Activated B cell treated with CpG ODN at 0.5 μM for 24 hours (primary cell): ENCODE measurements around the gene MEF2B. TPM values are rescaled to one million over a fixed set of nuclear protein-coding genes. Genes with fewer than 3 reads are reported as not detected.

Experiments used
- ATAC-seq: fragments of 200-7000 bp; cut with Tn5 transposase; one replicate; pipeline ENCODE4 v1.10.0; 2021; ENCODE audit warnings: low read depth, mild to moderate bottlenecking, moderate library complexity
- CTCF ChIA-PET: fragments of 350-600 bp; sonication (Branson Sonifier 250); formaldehyde crosslinking; loops from one replicate; lab custom pipeline; 2021; ENCODE audit warnings: antibody characterized with exemption; lab: Charles Lee
- POLR2A ChIA-PET: fragments of 350-600 bp; sonication (Branson Sonifier 250); formaldehyde crosslinking; loops from one replicate; lab custom pipeline; 2021; ENCODE audit warnings: antibody characterized with exemption; lab: Charles Lee
- DNase-seq: peaks from one replicate; pipeline ENCODE4 v3.0.0; 2022
- H3K27ac Mint-ChIP-seq: one replicate; pipeline ENCODE4 v1.8.0; 2020; ENCODE audit warnings: mixed read lengths
- H3K27me3 Mint-ChIP-seq: one replicate; pipeline ENCODE4 v1.8.0; 2021; ENCODE audit warnings: mixed read lengths
- H3K36me3 Mint-ChIP-seq: one replicate; pipeline ENCODE4 v1.8.0; 2021; ENCODE audit warnings: low read depth, mixed read lengths
- H3K4me1 Mint-ChIP-seq: one replicate; pipeline ENCODE4 v1.8.0; 2021; ENCODE audit warnings: mixed read lengths
- H3K4me3 Mint-ChIP-seq: one replicate; pipeline ENCODE4 v1.8.0; 2020; ENCODE audit warnings: mild to moderate bottlenecking, mixed read lengths
- H3K9me3 Mint-ChIP-seq: one replicate; pipeline ENCODE4 v1.8.0; 2020; ENCODE audit warnings: mixed read lengths
- intact Hi-C: fragments of 100-400 bp; cut with micrococcal nuclease; formaldehyde crosslinking; loops from one replicate; pipeline ENCODE4 v1.15.1; 2024
- total RNA-seq: library from RNA; stranded (reverse); gene quantifications from 2 replicates; pipeline ENCODE4 v1.2.3, GENCODE V29; 2022
- TF ChIP-seq, protein P1 (sequence below): fragments of 200-600 bp; IDR thresholded peaks from one replicate; pipeline ENCODE4 v1.8.0; 2022; ENCODE audit warnings: antibody characterized with exemption, mild to moderate bottlenecking

The MEF2B gene
- total RNA-seq, 1 donor from 2014 or later: 15.5 TPM

DNA sequence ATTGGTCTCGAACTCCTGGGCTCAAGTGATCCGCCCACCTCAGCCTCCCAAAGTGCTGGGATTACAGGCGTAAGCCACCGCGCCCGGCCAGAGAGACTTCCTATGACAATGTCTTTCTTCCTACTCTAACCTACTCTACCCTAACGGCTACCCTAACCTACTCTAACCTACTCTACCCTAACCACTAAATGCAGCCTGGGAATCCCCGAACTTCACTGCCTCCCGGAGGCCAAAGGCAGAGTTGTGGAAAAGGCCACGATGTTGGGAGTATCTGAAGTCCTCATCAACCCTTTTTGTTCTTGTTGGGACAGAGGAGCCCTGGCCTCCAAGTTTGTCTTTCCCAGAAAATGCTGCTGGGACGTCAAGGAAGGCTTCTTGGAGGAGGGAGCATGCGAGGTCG, 34.1 kb upstream of the MEF2B start:
- Mint-ChIP-seq H3K4me1 (peaks cover 37% of the 10 kb centered on the region), H3K9me3 (peaks cover 6% of the 10 kb centered on the region), H3K4me3 (peak overlapping the region; percentile 94), H3K27ac (no peak overlapping the region), H3K27me3 (peaks cover 5% of the 10 kb centered on the region), H3K36me3 (peaks cover 24% of the 10 kb centered on the region)
- no peak for DNase-seq
- ATAC-seq: no peak
- TF ChIP-seq, protein P1, sequence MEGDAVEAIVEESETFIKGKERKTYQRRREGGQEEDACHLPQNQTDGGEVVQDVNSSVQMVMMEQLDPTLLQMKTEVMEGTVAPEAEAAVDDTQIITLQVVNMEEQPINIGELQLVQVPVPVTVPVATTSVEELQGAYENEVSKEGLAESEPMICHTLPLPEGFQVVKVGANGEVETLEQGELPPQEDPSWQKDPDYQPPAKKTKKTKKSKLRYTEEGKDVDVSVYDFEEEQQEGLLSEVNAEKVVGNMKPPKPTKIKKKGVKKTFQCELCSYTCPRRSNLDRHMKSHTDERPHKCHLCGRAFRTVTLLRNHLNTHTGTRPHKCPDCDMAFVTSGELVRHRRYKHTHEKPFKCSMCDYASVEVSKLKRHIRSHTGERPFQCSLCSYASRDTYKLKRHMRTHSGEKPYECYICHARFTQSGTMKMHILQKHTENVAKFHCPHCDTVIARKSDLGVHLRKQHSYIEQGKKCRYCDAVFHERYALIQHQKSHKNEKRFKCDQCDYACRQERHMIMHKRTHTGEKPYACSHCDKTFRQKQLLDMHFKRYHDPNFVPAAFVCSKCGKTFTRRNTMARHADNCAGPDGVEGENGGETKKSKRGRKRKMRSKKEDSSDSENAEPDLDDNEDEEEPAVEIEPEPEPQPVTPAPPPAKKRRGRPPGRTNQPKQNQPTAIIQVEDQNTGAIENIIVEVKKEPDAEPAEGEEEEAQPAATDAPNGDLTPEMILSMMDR: no peak
- CTCF ChIA-PET: interaction anchor here (1.4 kb wide), 1 partner anchor 30 kb away, joined by 4 read pairs; no protein-coding TSS in a partner anchor
- POLR2A ChIA-PET: interaction anchor here (0.6 to 3.6 kb wide), 3 partner anchors 11 to 160 kb away, joined by 4 to 69 read pairs (median 9); partner anchors contain the start of genes BORCS8 and RFXANK
- intact Hi-C loops: no loop called here

DNA sequence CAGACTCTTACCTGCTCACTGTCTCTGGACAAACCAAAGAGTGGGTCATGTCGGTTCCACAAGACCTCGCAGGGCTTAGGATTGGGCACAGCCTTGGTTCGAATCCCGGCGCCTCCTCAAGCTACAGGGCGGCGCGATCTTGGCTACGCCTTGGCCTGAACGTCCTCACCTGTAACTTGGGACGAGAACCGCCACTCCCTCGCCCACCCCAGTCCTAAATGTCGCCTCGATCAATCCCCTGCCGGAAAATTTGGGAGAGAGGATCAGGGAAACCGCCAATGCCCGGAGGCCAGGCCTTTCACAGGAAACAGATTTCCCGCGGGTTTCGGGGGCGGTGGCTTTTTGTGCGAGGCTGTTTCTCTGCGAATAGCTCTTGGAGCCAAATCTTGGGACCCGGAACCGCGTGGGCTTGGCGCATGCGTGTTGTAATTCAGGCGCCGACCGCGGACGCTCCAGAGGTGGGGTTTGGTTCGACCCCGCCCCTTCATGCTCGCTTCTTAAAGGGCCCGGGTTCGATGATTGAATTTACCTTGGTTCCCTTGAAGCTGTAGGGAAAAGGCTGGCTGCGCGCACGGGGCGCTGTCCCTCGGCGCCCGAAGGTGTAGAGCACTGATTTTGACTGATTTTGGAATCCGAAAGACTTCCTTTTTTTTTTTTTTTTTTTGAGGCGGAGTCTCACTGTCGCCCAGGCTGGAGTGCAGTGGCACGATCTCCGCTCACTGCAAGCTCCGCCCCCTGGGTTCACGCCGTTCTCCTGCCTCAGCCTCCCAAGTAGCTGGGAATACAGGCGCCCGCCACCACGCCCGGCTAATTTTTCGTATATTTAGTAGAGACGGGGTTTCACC, 33.2 kb upstream of the MEF2B start, which contains the start of gene NR2C2AP:
TSS of gene NR2C2AP (minus strand) at position 403 of the 845 bp plus-strand sequence. CDS start at position 49, 354 bp downstream.
- peak within 1 kb of the TSS; percentile 94 for H3K4me3 Mint-ChIP-seq
- TF ChIP-seq, protein P1: no peak
- peak within 1 kb of the TSS; percentile 86 for H3K27ac Mint-ChIP-seq
- ATAC-seq: peak; percentile 92
- DNase-seq: peak; percentile 87
- ChIA-PET CTCF (interaction anchor here (1.4 kb wide), 1 partner anchor 29 kb away, joined by 4 read pairs; no protein-coding TSS in a partner anchor), POLR2A (interaction anchor here (0.6 to 3.6 kb wide), 11 partner anchors 10 to 465 kb away, joined by 3 to 69 read pairs (median 5); partner anchors contain the start of genes BORCS8, MEF2B, NDUFA13 and RFXANK)
- intact Hi-C loops: loop anchor here (1.0 kb wide), 3 partner anchors 11 to 117 kb away; partner anchors contain the start of genes BORCS8, MAU2, RFXANK and SUGP1
- H3K27me3 Mint-ChIP-seq: peaks cover 2% of the 10 kb centered on the region
- H3K9me3 Mint-ChIP-seq: peaks cover 6% of the 10 kb centered on the region
- H3K4me1 Mint-ChIP-seq: peaks cover 37% of the 10 kb centered on the region
- H3K36me3 Mint-ChIP-seq: peaks cover 30% of the 10 kb centered on the region

DNA sequence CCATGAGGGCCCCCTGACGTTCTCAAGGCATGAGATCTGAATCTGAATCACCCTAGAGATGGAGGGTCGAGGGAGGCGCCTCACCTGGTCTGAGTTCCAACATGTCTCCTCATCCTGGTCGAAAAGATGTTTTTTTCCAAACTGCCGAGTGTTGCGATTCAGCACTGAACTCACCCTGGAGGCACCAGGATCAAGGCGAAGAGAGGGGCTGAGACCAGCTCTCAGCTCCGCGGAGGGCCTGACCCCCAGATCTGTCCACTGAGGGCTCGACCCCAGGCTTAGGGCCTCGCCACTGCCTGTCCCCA, 32.6 kb upstream of the MEF2B start:
- ATAC-seq: no peak
- CTCF ChIA-PET: interaction anchor here (1.4 kb wide), 1 partner anchor 29 kb away, joined by 4 read pairs; no protein-coding TSS in a partner anchor
- POLR2A ChIA-PET: interaction anchor here (0.7 to 3.6 kb wide), 8 partner anchors 10 to 313 kb away, joined by 3 to 69 read pairs (median 4); partner anchors contain the start of genes BORCS8, MEF2B, NDUFA13 and RFXANK
- Mint-ChIP-seq H3K9me3 (peaks cover 4% of the 10 kb centered on the region), H3K4me1 (peaks cover 34% of the 10 kb centered on the region), H3K4me3 (peak overlapping the region; percentile 94), H3K27ac (peak overlapping the region; percentile 86), H3K36me3 (peaks cover 36% of the 10 kb centered on the region), H3K27me3 (peaks cover 2% of the 10 kb centered on the region)
- TF ChIP-seq, protein P1: no peak
- no peak for DNase-seq
- intact Hi-C loops: loop anchor here (1.0 kb wide), 3 partner anchors 10 to 118 kb away; partner anchors contain the start of genes BORCS8, MAU2, RFXANK and SUGP1

DNA sequence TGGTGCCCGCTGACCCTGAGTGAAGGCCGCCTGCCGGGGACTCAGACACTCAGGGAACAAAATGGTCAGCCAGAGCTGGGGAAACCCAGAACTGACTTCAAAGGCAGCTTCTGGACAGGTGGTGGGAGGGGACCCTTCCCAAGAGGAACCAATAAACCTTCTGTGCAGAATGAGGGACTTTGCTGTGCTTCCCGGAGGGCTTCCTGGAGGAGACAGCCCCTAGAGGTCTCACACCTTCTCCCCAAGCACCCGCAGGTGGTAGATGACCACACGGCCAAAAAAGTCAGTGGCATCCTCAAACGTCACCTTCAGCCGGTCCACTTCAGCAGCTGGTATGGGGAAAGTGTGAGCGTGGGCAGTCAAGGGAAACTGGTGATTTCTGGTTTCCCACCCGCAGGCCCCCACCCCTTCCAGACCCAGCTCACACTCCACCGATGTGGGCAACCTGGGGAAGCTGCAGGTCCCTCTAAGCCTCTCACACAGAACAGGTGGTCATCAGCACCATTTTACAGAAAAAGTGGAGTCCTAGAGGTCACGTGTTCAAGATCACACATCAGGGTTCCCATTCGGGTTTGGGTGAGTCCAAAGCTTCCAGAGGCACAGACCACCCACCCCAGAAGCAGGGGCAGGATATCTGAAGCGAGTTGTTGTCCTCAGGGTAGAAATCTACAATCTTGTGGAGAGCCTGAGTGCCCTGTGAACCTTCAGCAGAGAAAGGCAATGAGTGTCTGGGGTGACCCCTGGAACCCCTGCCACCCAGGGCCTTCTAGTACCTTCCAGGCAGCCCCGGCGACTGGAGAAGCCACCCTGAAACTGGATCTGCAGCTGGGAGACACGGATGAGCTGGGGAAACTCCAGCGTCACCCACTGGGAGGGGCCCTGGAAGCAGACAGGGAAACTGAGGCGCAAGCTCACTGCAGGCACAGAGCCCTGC, 31.9 kb upstream of the MEF2B start:
- Mint-ChIP-seq H3K27me3 (peaks cover 2% of the 10 kb centered on the region), H3K9me3 (no peaks in the 10 kb centered on the region), H3K4me1 (peaks cover 27% of the 10 kb centered on the region), H3K27ac (peak overlapping the region; percentile 86), H3K4me3 (peak overlapping the region; percentile 94), H3K36me3 (peaks cover 41% of the 10 kb centered on the region)
- ChIA-PET POLR2A (interaction anchor here (0.6 to 3.6 kb wide), 5 partner anchors 9 to 314 kb away, joined by 4 to 69 read pairs (median 5); partner anchors contain the start of genes BORCS8, NDUFA13, RFXANK and TSSK6), CTCF (interaction anchor here (1.0 kb wide), 1 partner anchor 288 kb away, joined by 5 read pairs; no protein-coding TSS in a partner anchor)
- DNase-seq: no peak
- TF ChIP-seq, protein P1: no peak
- intact Hi-C loops: no loop called here
- ATAC-seq: no peak
